Chondrocyte (in vitro differentiated cells): ENCODE measurements around the gene PCDHB13. TPM values are rescaled to one million over a fixed set of nuclear protein-coding genes. Genes with fewer than 3 reads are reported as not detected.
"Not testable (repeated sequence)": the region's sequence is repeated elsewhere in the genome, so short reads cannot be mapped to it uniquely, and the experiment has no call there.

Experiments
- DNase-seq: peaks from one replicate; pipeline ENCODE4 v3.0.0; 2021; ENCODE audit warnings: mixed read lengths, low spot score
- H3K27ac Mint-ChIP-seq: one replicate; pipeline ENCODE4 v1.8.0; 2021; ENCODE audit warnings: mild to moderate bottlenecking, moderate library complexity, mixed read lengths; ENCODE audit not compliant: unreplicated experiment
- H3K27me3 Mint-ChIP-seq: 2 replicates; pipeline ENCODE4 v1.8.0; 2021; ENCODE audit warnings: low read depth, mixed read lengths
- H3K36me3 Mint-ChIP-seq: 2 replicates; pipeline ENCODE4 v1.8.0; 2021; ENCODE audit warnings: low read depth, mixed read lengths
- H3K4me1 Mint-ChIP-seq: 2 replicates; pipeline ENCODE4 v1.8.0; 2021; ENCODE audit warnings: low read depth, mild to moderate bottlenecking, mixed read lengths
- H3K4me3 Mint-ChIP-seq: one replicate; pipeline ENCODE4 v1.8.0; 2021; ENCODE audit warnings: mild to moderate bottlenecking, moderate library complexity, mixed read lengths; ENCODE audit not compliant: unreplicated experiment
- H3K9me3 Mint-ChIP-seq: 2 replicates; pipeline ENCODE4 v1.8.0; 2021; ENCODE audit warnings: low read depth, mixed read lengths
- CTCF ChIP-seq: fragments of 200-600 bp; sonication (generic); IDR thresholded peaks from 2 replicates; pipeline ENCODE4 v1.5.0; 2021; ENCODE audit warnings: antibody characterized with exemption, mild to moderate bottlenecking, moderate library complexity
- total RNA-seq: library from RNA; stranded (reverse); gene quantifications from 3 replicates; pipeline ENCODE4 v1.2.1, GENCODE V29; 2021

PCDHB13 gene
- total RNA-seq, 1 donor from 2014 or later = 2.4 TPM

- TF ChIP-seq CTCF = no peak
- no peak for DNase-seq
- Mint-ChIP-seq H3K4me3 (no peak overlapping the region), H3K27me3 (no peaks in the 10 kb centered on the region), H3K27ac (no peak overlapping the region), H3K4me1 (no peaks in the 10 kb centered on the region), H3K9me3 (peaks cover 37% of the 10 kb centered on the region), H3K36me3 (peaks cover 24% of the 10 kb centered on the region)
Measured at GRCh38 chr5:141180313-141180712, 33.4 kb upstream of the PCDHB13 start.

GRCh38 chr5:141182248-141182647 lies 31.5 kb upstream of the PCDHB13 start, which contains the start of gene PCDHB16:
TSS of gene PCDHB16 (plus strand) at chr5:141182387. CDS start at chr5:141182560, 173 bp downstream.
- no peaks in the 10 kb centered on the region for H3K4me1 Mint-ChIP-seq
- peak; percentile 77 for TF ChIP-seq CTCF
- no peak for DNase-seq
- peak within 1 kb of the TSS; percentile 73 for H3K4me3 Mint-ChIP-seq
- peaks cover 33% of the 10 kb centered on the region for H3K36me3 Mint-ChIP-seq
- no peaks in the 10 kb centered on the region for H3K27me3 Mint-ChIP-seq
- peaks cover 48% of the 10 kb centered on the region for H3K9me3 Mint-ChIP-seq
- H3K27ac Mint-ChIP-seq = peak within 1 kb of the TSS; percentile 79

GRCh38 chr5:141184117-141184855 lies 29.4 kb upstream of the PCDHB13 start:
- not testable (repeated sequence) for DNase-seq, H3K4me1 Mint-ChIP-seq, H3K27me3 Mint-ChIP-seq, H3K27ac Mint-ChIP-seq, H3K4me3 Mint-ChIP-seq
- Mint-ChIP-seq H3K9me3 (peaks cover 58% of the 10 kb centered on the region), H3K36me3 (peaks cover 40% of the 10 kb centered on the region)

- no peaks in the 10 kb centered on the region for H3K4me1 Mint-ChIP-seq
- DNase-seq = no peak
- no peak within 1 kb of the TSS for H3K27ac Mint-ChIP-seq
- H3K9me3 Mint-ChIP-seq = peaks cover 53% of the 10 kb centered on the region
- H3K4me3 Mint-ChIP-seq = peak within 1 kb of the TSS; percentile 44
- no peaks in the 10 kb centered on the region for H3K27me3 Mint-ChIP-seq
- H3K36me3 Mint-ChIP-seq = peaks cover 43% of the 10 kb centered on the region
- peak; percentile 60 for TF ChIP-seq CTCF
Measured at GRCh38 chr5:141186897-141187512, 26.7 kb upstream of the PCDHB13 start, which contains the start of gene PCDHB9. TSS of gene PCDHB9 (plus strand) at chr5:141187161. CDS start at chr5:141187319, 158 bp downstream.

- H3K27me3 Mint-ChIP-seq, H3K4me1 Mint-ChIP-seq, H3K27ac Mint-ChIP-seq, H3K4me3 Mint-ChIP-seq, DNase-seq: not testable (repeated sequence)
- peaks cover 34% of the 10 kb centered on the region for H3K36me3 Mint-ChIP-seq
- H3K9me3 Mint-ChIP-seq = peaks cover 53% of the 10 kb centered on the region
Measured at GRCh38 chr5:141188682-141189081, 25.0 kb upstream of the PCDHB13 start.

- not testable (repeated sequence) for H3K4me1 Mint-ChIP-seq, H3K27ac Mint-ChIP-seq, H3K27me3 Mint-ChIP-seq, DNase-seq, H3K4me3 Mint-ChIP-seq
- H3K9me3 Mint-ChIP-seq = peaks cover 52% of the 10 kb centered on the region
- peaks cover 34% of the 10 kb centered on the region for H3K36me3 Mint-ChIP-seq
Measured at GRCh38 chr5:141189131-141189530, 24.6 kb upstream of the PCDHB13 start.
